ENCODE data around the gene C19orf47. TPM values are rescaled to one million over a fixed set of nuclear protein-coding genes. Genes with fewer than 3 reads are reported as not detected.

The C19orf47 gene
- total RNA-seq, 4 donors from 2014 or later, result 7.6 to 11.9 (median 8.3) TPM

- ATAC-seq (ENCODE audit: low FRiP score), result no peak
- TF ChIP-seq CTCF (IDR thresholded peaks at IDR 0.05), result no peak
- DNase-seq (ENCODE audit: low spot score), result no peak
These were observed 35.6 kb upstream of the C19orf47 start for GRCh38 chr19:40383668-40384248.

GRCh38 chr19:40381321-40381720, 33.1 kb upstream of the C19orf47 start:
- no peak for TF ChIP-seq CTCF (IDR thresholded peaks at IDR 0.05)
- ATAC-seq (ENCODE audit: low FRiP score), result no peak
- DNase-seq (ENCODE audit: low spot score), result no peak

GRCh38 chr19:40380199-40381037, 32.2 kb upstream of the C19orf47 start:
- no peak for TF ChIP-seq CTCF (IDR thresholded peaks at IDR 0.05)
- no peak for ATAC-seq (ENCODE audit: low FRiP score)
- no peak for DNase-seq (ENCODE audit: low spot score)

- ATAC-seq (ENCODE audit: low FRiP score), result no peak
- DNase-seq (ENCODE audit: low spot score), result no peak
- TF ChIP-seq CTCF (IDR thresholded peaks at IDR 0.05), result no peak
These were observed 31.4 kb upstream of the C19orf47 start for GRCh38 chr19:40379446-40380198.

GRCh38 chr19:40378509-40378908, 30.3 kb upstream of the C19orf47 start:
- no peak for TF ChIP-seq CTCF (IDR thresholded peaks at IDR 0.05)
- ATAC-seq (ENCODE audit: low FRiP score), result no peak
- DNase-seq (ENCODE audit: low spot score), result no peak

- no peak for TF ChIP-seq CTCF (IDR thresholded peaks at IDR 0.05)
- DNase-seq (ENCODE audit: low spot score), result no peak
- no peak for ATAC-seq (ENCODE audit: low FRiP score)
These were observed 29.7 kb upstream of the C19orf47 start for GRCh38 chr19:40377876-40378385.

All from omental fat pad (tissue), 4 donors.